ENCODE data around the gene CAMK2N1. TPM values are rescaled to one million over a fixed set of nuclear protein-coding genes. Genes with fewer than 3 reads are reported as not detected.

Gene CAMK2N1
- total and polyA plus RNA-seq, 10 of the 15 experiments (the other 5 are each of a cell fraction or from before 2014, with no cell fraction given) = 0.23 TPM; not detected in 9

- CTCF ChIA-PET = no interaction called here
- peak; percentile 82 for TF ChIP-seq SUZ12 (IDR thresholded peaks at IDR 0.05; ENCODE audit: unreplicated experiment)
- no peak for TF ChIP-seq FOS (IDR thresholded peaks at IDR 0.05; ENCODE audit: borderline replicate concordance, extremely low read depth, insufficient read length)
- POLR2A ChIA-PET = no interaction called here
- H4K20me1 ChIP-seq (ENCODE audit: control insufficient read depth, insufficient read depth) = no peaks in the 10 kb centered on the region
- H3K79me2 ChIP-seq (ENCODE audit: control insufficient read depth, insufficient read depth, low read length) = no peaks in the 10 kb centered on the region
- no peak overlapping the region for H3K27ac ChIP-seq (ENCODE audit: control insufficient read depth, insufficient read depth)
- RAD21 ChIA-PET (ENCODE audit: unreplicated experiment) = interaction anchor here (0.6 kb wide), 1 partner anchor 275 kb away, joined by 4 read pairs; no protein-coding TSS in a partner anchor
- no peak overlapping the region for H3K4me2 ChIP-seq (ENCODE audit: control insufficient read depth, insufficient read depth)
- intact Hi-C loops (cut with micrococcal nuclease; ENCODE audit: unreplicated experiment) = no loop called here
- H3K4me1 ChIP-seq (ENCODE audit: control insufficient read depth, insufficient read depth, low read length) = no peaks in the 10 kb centered on the region
- SMC1A ChIA-PET (ENCODE audit: uncharacterized antibody, unreplicated experiment) = no interaction called here
- ATAC-seq (no peak), FAIRE-seq (no peak), DNase-seq (ENCODE audit: low read depth, low spot score) (no peak)
- WGBS (ENCODE audit: insufficient coverage, insufficient replicate concordance, low lambda C conversion rate, missing lambda C conversion rate) = 25% methylated on average over 72 of the region's 89 CpGs
- no peak overlapping the region for H3K4me3 ChIP-seq
- in situ Hi-C loops (cut with MboI) = no loop called here
- H3K36me3 ChIP-seq (ENCODE audit: control insufficient read depth in 2 of 2, insufficient read depth in 2 of 2, low read length in 1 of 2) = no peaks in the 10 kb centered on the region
- H3K9me3 ChIP-seq (replicated peaks; ENCODE audit: control insufficient read depth, insufficient read depth, low read length) = no peaks in the 10 kb centered on the region
- no peak overlapping the region for H3K9ac ChIP-seq (ENCODE audit: control insufficient read depth, insufficient read depth, low read length)
- no peak overlapping the region for H2AFZ ChIP-seq (ENCODE audit: control insufficient read depth, low read depth, low read length)
- peaks cover 8 to 26% of the 10 kb centered on the region in 2 experiments for H3K27me3 ChIP-seq (replicated peaks in 1 of 2; ENCODE audit: control insufficient read depth in 2 of 2, insufficient read depth in 2 of 2, low read length in 1 of 2)
- no TSS peak for BruUV-seq (replicated peaks)
Measured at GRCh38 chr1:20484519-20485462, 1.2 kb downstream of the CAMK2N1 start.

GRCh38 chr1:20483833-20484518, 2.0 kb downstream of the CAMK2N1 start:
- WGBS (ENCODE audit: insufficient coverage, insufficient replicate concordance, low lambda C conversion rate, missing lambda C conversion rate) = 24% methylated on average over 58 of the region's 58 CpGs
- in situ Hi-C loops (cut with MboI) = no loop called here
- peaks cover 8 to 26% of the 10 kb centered on the region in 2 experiments for H3K27me3 ChIP-seq (replicated peaks in 1 of 2; ENCODE audit: control insufficient read depth in 2 of 2, insufficient read depth in 2 of 2, low read length in 1 of 2)

More at GRCh38 chr1:20483833-20484518, 2.0 kb downstream of the CAMK2N1 start:
- ChIA-PET CTCF (interaction anchor here (0.5 kb wide), 1 partner anchor 259 kb away, joined by 3 read pairs; no protein-coding TSS in a partner anchor), SMC1A (ENCODE audit: uncharacterized antibody, unreplicated experiment) (interaction anchor here (0.9 kb wide), 1 partner anchor 290 kb away, joined by 3 read pairs; no protein-coding TSS in a partner anchor), POLR2A (no interaction called here), RAD21 (ENCODE audit: unreplicated experiment) (interaction anchor here (0.6 kb wide), 1 partner anchor 274 kb away, joined by 4 read pairs; no protein-coding TSS in a partner anchor)
- ATAC-seq (no peak), DNase-seq (ENCODE audit: low read depth, low spot score) (no peak), FAIRE-seq (no peak)
- intact Hi-C loops (cut with micrococcal nuclease; ENCODE audit: unreplicated experiment) = no loop called here
- no peaks in the 10 kb centered on the region for H3K9me3 ChIP-seq (replicated peaks; ENCODE audit: control insufficient read depth, insufficient read depth, low read length)
- no peak overlapping the region for H3K27ac ChIP-seq (ENCODE audit: control insufficient read depth, insufficient read depth)
- no peak overlapping the region for H2AFZ ChIP-seq (ENCODE audit: control insufficient read depth, low read depth, low read length)
- no peak overlapping the region for H3K4me3 ChIP-seq
- H3K36me3 ChIP-seq (ENCODE audit: control insufficient read depth in 2 of 2, insufficient read depth in 2 of 2, low read length in 1 of 2) = no peaks in the 10 kb centered on the region
- TF ChIP-seq KLF5 (IDR thresholded peaks at IDR 0.05; ENCODE audit: partially characterized antibody) (no peak), TAF1 (IDR thresholded peaks at IDR 0.05; ENCODE audit: borderline replicate concordance, low read depth, low read length) (no peak), JUNB (IDR thresholded peaks at IDR 0.05) (no peak), HCFC1 (IDR thresholded peaks at IDR 0.05; ENCODE audit: low read length) (no peak)
- no TSS peak for BruUV-seq (replicated peaks)
- H3K4me1 ChIP-seq (ENCODE audit: control insufficient read depth, insufficient read depth, low read length) = no peaks in the 10 kb centered on the region
- H3K9ac ChIP-seq (ENCODE audit: control insufficient read depth, insufficient read depth, low read length) = no peak overlapping the region
- no peaks in the 10 kb centered on the region for H4K20me1 ChIP-seq (ENCODE audit: control insufficient read depth, insufficient read depth)
- H3K4me2 ChIP-seq (ENCODE audit: control insufficient read depth, insufficient read depth) = no peak overlapping the region
- H3K79me2 ChIP-seq (ENCODE audit: control insufficient read depth, insufficient read depth, low read length) = no peaks in the 10 kb centered on the region
